Measurements from ENCODE around the gene OSBP. TPM values are rescaled to one million over a fixed set of nuclear protein-coding genes. Genes with fewer than 3 reads are reported as not detected.

The OSBP gene
- polyA plus RNA-seq, 1 donor (not counting 4 experiments of a cell fraction or from before 2014, with no cell fraction given) = 31.9 TPM

DNA sequence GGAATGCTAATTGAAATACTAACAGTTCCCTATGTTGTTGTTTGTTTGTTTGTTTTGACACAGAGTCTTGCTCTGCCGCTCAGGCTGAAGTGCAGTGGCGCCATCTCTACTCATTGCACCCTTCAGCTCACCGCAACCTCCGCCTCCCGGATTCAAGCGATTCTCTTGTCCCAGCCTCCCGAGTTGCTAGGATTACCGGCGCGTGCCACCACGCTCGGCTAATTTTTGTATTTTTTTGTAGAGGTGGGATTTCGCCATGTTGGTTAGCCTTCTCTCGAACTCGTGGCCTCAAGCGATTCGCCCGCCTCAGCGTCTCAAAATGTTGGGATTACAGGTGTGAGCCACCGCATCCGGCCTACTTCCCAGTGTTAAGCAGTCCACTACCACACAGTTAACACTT is 62.3 kb downstream of the OSBP start:
- Histone ChIP-seq H3K4me2 (ENCODE audit: control insufficient read depth, extremely low read depth, insufficient read depth, low read depth, low read length) (no peak overlapping the region), H3K79me2 (ENCODE audit: control insufficient read depth, insufficient read depth, low read length) (no peaks in the 10 kb centered on the region)
- no peak for FAIRE-seq

DNA sequence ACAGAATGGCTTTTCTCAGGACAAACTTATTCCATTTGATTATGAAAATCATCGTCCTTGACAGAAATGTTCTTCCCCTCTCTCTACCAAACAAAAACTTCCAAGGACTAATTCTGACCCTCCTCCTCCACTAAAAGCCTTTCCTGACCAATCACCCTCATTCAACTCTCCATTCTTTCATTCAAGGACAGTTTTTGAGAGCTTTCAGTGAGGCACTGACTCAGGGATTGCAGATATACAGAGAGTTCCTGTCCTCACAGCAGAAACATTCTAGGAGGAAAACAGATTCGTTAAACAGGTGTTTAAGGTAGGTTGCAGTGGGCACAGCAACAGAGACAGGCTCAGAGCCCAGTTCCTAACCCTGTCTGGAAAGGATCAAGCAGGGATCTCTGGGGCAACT is 62.7 kb downstream of the OSBP start:
- Histone ChIP-seq H3K27ac (ENCODE audit: control insufficient read depth, insufficient read depth, low read length) (no peak overlapping the region), H3K9ac (ENCODE audit: control insufficient read depth, extremely low read depth, insufficient read depth, low read length) (no peak overlapping the region), H4K20me1 (ENCODE audit: control insufficient read depth, extremely low read depth, insufficient read depth, low read length) (no peaks in the 10 kb centered on the region), H3K4me3 (ENCODE audit: control insufficient read depth in 2 of 3, extremely low read depth in 1 of 3, insufficient read depth in 2 of 3, low read depth in 1 of 3, low read length in 3 of 3) (no peak overlapping the region), H3K4me1 (ENCODE audit: control insufficient read depth, extremely low read depth, insufficient read depth, low read length) (peaks cover 11% of the 10 kb centered on the region), H3K36me3 (ENCODE audit: control insufficient read depth in 2 of 2, extremely low read depth in 1 of 2, insufficient read depth in 2 of 2, low read length in 2 of 2) (no peaks in the 10 kb centered on the region), H3K9me3 (ENCODE audit: control insufficient read depth, low read depth, low read length) (no peaks in the 10 kb centered on the region), H2AFZ (ENCODE audit: control insufficient read depth, low read length) (no peak overlapping the region), H3K4me2 (ENCODE audit: control insufficient read depth, extremely low read depth, insufficient read depth, low read depth, low read length) (no peak overlapping the region), H3K27me3 (ENCODE audit: control insufficient read depth, extremely low read depth, insufficient read depth, low read length) (no peaks in the 10 kb centered on the region), H3K9me1 (ENCODE audit: control insufficient read depth, extremely low read depth, insufficient read depth, low read length) (no peaks in the 10 kb centered on the region), H3K79me2 (ENCODE audit: control insufficient read depth, insufficient read depth, low read length) (no peaks in the 10 kb centered on the region)
- DNase-seq (ENCODE audit: low read depth, low spot score) (no peak), FAIRE-seq (no peak)
- dilution Hi-C loops (cut with MboI; ENCODE audit: extremely low pct_ligation_motif_present, low sequenced_read_pairs) = no loop called here
- TF ChIP-seq, protein P1, sequence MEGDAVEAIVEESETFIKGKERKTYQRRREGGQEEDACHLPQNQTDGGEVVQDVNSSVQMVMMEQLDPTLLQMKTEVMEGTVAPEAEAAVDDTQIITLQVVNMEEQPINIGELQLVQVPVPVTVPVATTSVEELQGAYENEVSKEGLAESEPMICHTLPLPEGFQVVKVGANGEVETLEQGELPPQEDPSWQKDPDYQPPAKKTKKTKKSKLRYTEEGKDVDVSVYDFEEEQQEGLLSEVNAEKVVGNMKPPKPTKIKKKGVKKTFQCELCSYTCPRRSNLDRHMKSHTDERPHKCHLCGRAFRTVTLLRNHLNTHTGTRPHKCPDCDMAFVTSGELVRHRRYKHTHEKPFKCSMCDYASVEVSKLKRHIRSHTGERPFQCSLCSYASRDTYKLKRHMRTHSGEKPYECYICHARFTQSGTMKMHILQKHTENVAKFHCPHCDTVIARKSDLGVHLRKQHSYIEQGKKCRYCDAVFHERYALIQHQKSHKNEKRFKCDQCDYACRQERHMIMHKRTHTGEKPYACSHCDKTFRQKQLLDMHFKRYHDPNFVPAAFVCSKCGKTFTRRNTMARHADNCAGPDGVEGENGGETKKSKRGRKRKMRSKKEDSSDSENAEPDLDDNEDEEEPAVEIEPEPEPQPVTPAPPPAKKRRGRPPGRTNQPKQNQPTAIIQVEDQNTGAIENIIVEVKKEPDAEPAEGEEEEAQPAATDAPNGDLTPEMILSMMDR (optimal IDR thresholded peaks at IDR 0.05 in 1 of 3, IDR thresholded peaks at IDR 0.05 in 1 of 3, conservative IDR thresholded peaks at IDR 0.05 in 1 of 3; ENCODE audit: extremely low read depth in 1 of 3, insufficient read depth in 2 of 3, low read length in 3 of 3) = no peak
- no peak for TF ChIP-seq EZH2 (IDR thresholded peaks at IDR 0.05; ENCODE audit: low read length)

More for the DNA sequence above, 62.3 kb downstream of the OSBP start:
- Histone ChIP-seq H2AFZ (ENCODE audit: control insufficient read depth, low read length) (no peak overlapping the region), H3K27ac (ENCODE audit: control insufficient read depth, insufficient read depth, low read length) (no peak overlapping the region), H3K36me3 (ENCODE audit: control insufficient read depth in 2 of 2, extremely low read depth in 1 of 2, insufficient read depth in 2 of 2, low read length in 2 of 2) (no peaks in the 10 kb centered on the region), H4K20me1 (ENCODE audit: control insufficient read depth, extremely low read depth, insufficient read depth, low read length) (no peaks in the 10 kb centered on the region), H3K4me1 (ENCODE audit: control insufficient read depth, extremely low read depth, insufficient read depth, low read length) (peaks cover 11% of the 10 kb centered on the region), H3K4me3 (ENCODE audit: control insufficient read depth in 2 of 3, extremely low read depth in 1 of 3, insufficient read depth in 2 of 3, low read depth in 1 of 3, low read length in 3 of 3) (no peak overlapping the region), H3K9me1 (ENCODE audit: control insufficient read depth, extremely low read depth, insufficient read depth, low read length) (no peaks in the 10 kb centered on the region), H3K9me3 (ENCODE audit: control insufficient read depth, low read depth, low read length) (no peaks in the 10 kb centered on the region), H3K27me3 (ENCODE audit: control insufficient read depth, extremely low read depth, insufficient read depth, low read length) (no peaks in the 10 kb centered on the region), H3K9ac (ENCODE audit: control insufficient read depth, extremely low read depth, insufficient read depth, low read length) (no peak overlapping the region)
- TF ChIP-seq, protein P1 (optimal IDR thresholded peaks at IDR 0.05 in 1 of 3, IDR thresholded peaks at IDR 0.05 in 1 of 3, conservative IDR thresholded peaks at IDR 0.05 in 1 of 3; ENCODE audit: extremely low read depth in 1 of 3, insufficient read depth in 2 of 3, low read length in 3 of 3) = no peak
- no peak for TF ChIP-seq EZH2 (IDR thresholded peaks at IDR 0.05; ENCODE audit: low read length)
- no peak for DNase-seq (ENCODE audit: low read depth, low spot score)
- dilution Hi-C loops (cut with MboI; ENCODE audit: extremely low pct_ligation_motif_present, low sequenced_read_pairs) = no loop called here
